SKM-1 (cell line): Measurements from ENCODE around the gene SYN1.

ENCODE experiments used
- DNase-seq: peaks from one replicate; lab custom pipeline; 2025; ENCODE audit not compliant: unreplicated experiment; lab: John Stamatoyannopoulos, UW

SYN1 gene

DNA sequence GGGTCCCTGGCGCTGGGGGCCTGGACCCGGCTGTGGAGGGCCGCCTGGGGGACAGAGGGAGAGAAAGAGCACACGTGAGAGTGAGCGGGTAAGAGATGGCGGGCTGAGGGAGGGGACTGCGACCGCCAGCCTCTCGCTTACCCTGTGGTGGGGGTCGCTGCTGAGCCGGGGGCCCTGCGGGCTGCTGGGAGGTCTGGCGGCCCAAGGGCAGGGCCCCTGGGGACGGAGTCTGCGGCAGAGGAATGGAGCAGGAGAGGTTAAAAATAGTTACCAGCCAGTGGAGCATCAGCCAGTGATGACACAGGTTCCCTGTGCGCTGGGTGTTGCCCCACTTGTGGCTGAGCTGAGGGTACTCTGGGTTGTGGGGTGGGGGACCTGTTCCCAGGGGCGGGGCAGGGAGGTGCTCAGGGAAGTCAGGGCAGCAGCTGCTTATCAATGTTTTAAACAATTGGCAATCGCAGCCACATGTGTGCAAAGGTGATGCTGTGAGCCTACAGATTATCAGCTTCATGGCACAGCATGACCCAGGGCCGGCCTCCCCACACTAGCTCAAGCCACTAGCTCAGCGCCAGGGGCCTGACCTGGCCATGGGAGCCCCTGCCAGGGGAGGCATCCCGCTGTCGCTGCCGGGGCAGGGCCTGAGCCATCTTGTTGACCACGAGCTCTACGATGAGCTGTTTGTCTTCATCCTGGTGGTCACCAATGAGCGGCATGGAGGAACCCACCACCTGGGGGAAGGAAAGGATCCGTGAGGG, 44.9 kb downstream of the SYN1 start:
- DNase-seq: no peak

- no peak for DNase-seq
These were observed 45.5 kb downstream of the SYN1 start for GRCh38 chrX:47574076-47574546.

DNA sequence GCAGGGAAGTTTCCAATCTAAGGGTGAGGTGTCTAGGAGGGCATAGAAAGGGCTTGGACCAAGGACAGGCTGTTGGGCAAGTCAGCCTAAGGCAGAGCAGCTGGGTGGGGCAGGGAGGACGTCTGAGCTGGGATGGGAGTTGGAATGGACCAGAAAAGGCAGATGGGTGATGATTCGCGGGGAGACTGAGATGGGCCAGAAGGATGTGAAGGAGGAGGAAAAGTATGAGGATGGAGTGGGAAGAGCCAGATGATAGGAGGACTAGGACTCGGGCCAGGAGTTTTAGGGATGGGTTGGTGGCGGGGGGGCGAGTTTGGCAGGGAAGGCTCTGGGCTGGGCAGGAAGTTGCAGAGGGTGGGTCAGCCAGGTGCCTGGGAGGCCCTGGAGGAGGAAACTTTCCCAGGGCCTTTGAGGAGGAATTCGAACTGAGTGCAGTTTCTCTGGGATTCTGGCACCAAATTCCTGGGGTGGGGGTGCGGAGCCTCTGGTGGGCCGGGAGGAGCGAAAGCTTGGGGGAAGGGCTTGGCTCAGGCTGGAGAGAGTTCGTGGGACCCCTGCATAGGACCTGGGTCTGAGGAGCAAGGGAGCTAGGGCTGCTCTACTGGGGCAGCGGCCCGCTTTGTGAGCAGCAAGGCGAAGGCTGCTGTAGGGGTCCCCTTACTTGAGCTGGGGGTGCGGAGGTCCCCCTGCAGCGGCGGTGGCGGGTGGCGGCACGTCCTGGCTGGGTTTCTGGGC, 46.1 kb downstream of the SYN1 start:
- DNase-seq: no peak

- no peak for DNase-seq
These were observed 46.8 kb downstream of the SYN1 start for GRCh38 chrX:47572773-47573340.

DNA sequence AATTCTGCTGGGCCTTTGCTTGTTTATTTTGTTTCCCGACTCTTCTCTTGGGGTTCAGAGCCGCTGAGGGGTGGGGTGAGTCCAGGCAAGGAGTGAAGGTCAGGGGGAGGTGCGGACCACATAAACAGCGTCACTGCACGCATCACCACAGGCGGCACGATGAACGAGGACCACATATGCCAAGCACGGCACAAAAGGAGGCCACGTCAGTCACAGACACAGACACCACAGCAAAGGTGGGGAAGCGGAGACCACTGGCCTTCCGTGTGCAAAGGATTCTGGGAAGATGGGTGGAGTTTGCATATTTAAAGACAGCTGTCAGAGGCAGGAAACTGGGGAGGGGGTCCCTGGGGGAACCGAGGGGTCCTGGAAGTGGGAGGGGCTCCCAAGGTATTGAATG, 47.8 kb downstream of the SYN1 start:
- DNase-seq: no peak

GRCh38 chrX:47571215-47571614, 48.4 kb downstream of the SYN1 start:
- no peak for DNase-seq

- DNase-seq: no peak
These were observed 48.9 kb downstream of the SYN1 start for GRCh38 chrX:47570794-47571193.

DNA sequence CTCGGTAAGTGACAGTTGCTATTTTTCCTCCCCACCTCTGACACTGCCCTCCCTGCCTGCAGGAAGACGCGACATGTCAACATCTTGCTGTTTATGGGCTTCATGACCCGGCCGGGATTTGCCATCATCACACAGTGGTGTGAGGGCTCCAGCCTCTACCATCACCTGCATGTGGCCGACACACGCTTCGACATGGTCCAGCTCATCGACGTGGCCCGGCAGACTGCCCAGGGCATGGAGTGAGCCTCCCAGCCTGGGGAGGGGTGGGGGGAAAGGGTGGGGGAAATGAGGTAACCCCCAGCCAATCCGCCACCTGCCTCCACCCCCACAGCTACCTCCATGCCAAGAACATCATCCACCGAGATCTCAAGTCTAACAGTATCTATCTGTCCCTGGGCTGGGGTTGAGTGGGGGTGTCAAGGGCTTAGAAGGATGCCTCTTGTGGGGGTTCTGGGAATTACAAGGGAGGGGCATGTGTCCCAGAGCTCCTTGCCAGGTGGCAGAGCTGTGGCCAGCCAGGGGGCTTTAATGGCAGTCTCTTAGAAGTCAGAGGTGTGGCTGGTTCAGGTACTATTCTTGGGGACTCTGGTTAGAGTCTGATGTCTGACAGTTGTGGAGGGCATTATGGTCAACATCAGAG, 50.9 kb downstream of the SYN1 start:
- no peak for DNase-seq

GRCh38 chrX:47566841-47567240, 52.8 kb downstream of the SYN1 start:
- DNase-seq: no peak

DNA sequence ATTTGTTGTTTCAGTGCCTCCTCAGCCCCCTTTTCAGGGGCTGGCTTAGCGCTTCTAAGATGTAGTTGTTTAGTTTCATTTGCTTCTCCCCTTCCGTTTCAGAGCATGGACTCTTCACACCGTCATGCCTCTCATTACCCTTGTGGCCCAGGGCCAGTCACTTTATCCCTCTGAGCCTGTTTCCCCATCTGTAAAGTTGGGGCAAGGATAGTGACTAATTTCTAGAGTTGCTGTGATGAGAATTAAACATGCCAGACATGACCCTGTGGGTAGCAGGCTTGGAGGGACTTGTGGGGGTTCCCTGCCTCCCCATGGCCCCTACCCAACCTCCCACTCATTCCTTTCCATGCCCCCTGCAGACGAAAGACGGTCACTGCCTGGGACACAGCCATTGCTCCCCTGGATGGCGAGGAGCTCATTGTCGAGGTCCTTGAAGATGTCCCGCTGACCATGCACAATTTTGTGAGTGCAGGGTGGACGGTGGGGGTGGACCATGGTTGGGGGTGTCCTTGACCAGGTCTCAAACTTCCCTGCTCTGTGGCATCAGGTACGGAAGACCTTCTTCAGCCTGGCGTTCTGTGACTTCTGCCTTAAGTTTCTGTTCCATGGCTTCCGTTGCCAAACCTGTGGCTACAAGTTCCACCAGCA, 55.1 kb downstream of the SYN1 start:
- DNase-seq: no peak

- DNase-seq: no peak
These were observed 55.8 kb downstream of the SYN1 start for GRCh38 chrX:47563801-47564315.

DNA sequence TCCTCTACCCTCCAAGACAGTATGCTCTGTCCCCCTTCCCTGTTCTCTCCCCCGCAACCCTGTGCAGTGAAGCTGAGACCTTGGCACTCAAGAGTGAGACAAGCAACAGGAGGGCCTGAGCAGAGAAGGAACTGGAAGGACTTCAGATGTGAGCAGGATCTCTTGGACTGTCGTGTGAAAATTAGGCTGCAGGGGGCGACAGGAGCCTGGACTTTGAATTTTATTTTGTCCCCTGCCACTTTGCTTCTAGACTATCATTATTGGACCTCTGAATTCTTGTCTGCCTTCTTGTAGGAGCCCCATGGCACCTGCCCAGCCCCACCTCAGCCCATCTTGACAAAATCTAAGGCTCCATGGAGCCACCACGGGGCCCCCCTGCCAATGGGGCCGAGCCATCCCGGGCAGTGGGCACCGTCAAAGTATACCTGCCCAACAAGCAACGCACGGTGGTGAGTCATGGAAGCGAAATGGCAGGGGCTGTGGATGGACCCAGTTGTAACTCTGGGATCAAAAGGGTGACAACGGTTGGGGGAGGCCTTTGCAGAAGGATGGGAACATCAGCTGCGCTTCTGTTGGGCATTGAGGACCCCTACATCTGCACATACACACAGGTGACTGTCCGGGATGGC, 56.9 kb downstream of the SYN1 start:
- peak; percentile 22 for DNase-seq

GRCh38 chrX:47561659-47562151, 58.0 kb downstream of the SYN1 start:
- DNase-seq: no peak

- peak; percentile 69 for DNase-seq
These were observed 58.6 kb downstream of the SYN1 start, which contains the start of gene ARAF for GRCh38 chrX:47560934-47561658. TSS of gene ARAF (plus strand) at chrX:47561205. CDS start at chrX:47562968, 1,763 bp downstream.

DNA sequence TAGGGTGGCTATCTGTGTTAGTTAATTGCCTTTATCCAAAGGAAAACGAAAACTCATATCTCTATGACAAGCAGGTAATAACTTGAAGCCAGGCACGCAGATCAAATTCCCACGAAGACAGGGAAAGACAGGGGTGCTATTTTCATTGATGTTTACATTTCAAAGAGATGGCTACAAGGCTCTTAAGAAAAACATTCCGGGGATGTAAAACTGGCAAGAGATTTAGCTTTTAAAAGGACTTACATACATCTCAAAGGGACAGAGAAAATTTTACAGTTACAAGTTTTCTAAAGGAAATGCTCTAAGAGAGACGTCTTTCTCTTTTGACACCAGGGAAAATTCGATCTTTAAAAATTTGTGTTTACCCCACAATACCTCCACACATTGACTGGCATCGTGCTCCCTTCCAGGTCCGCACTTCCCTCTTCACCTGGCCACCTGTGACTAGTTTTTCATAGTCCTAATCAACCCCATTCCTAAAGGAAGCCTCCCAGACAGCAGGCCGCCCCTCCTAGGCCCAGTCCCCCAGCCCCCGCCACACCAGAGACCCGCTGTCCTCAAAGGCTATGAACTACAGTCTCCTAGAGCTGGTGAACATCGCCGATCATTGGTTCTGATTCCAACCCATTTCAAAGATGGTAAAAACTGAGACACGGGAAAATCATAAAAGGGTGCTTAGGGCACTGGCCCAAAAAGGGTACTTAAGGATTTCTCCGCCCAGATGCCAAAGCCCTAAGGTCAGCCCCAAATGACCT, 59.3 kb downstream of the SYN1 start:
- DNase-seq: no peak

DNA sequence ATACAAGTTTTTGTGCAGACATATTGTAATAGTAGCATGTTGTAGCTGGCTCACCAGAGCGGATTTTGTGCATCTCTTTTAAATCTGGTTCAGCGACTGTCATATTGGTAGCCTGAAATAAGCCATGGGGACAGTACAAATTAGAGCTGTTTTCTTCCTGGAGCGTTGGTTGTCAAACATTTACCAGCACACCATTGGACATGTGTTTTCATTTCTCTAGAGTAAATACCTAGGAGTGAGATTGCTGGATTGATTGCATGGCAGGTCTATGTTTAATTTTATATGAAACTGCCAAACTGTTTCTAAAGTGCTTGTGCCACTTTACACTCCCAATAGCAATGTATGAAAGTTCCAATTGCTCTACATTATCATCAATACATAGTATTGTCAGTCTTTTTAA, 61.2 kb downstream of the SYN1 start:
- DNase-seq: no peak

GRCh38 chrX:47556045-47556623, 63.5 kb downstream of the SYN1 start:
- no peak for DNase-seq

- no peak for DNase-seq
These were observed 76.2 kb downstream of the SYN1 start for GRCh38 chrX:47543496-47543895.
